Adrenal gland (tissue), 12 donors: ENCODE data around the gene PPOX. TPM values are rescaled to one million over a fixed set of nuclear protein-coding genes. Genes with fewer than 3 reads are reported as not detected.

Source experiments
- DNase-seq, 7 donors: peaks; one replicate each; pipeline ENCODE4 v3.0.0-alpha.2; 2019 to 2020
- H3K27ac ChIP-seq, 5 donors: fragments of 200-600 bp; sonication (generic) in 4 of 5; 1 replicate in 3 of 5; 2 replicates in 2 of 5; pipeline versions ENCODE4 v1.5.1 to v1.8.0; 2016 to 2020; ENCODE audit warnings: mild to moderate bottlenecking in 1 of 5
- H3K27me3 ChIP-seq: fragments of 200-600 bp; 2 replicates; pipeline ENCODE4 v1.8.0; 2021
- H3K36me3 ChIP-seq, 2 donors: fragments of 200-600 bp; replicated peaks in 1 of 2; 1 replicate in 1 of 2; 2 replicates in 1 of 2; pipeline versions ENCODE4 v1.5.1 to v1.8.0; 2018 to 2022
- H3K4me1 ChIP-seq, 2 donors: fragments of 200-600 bp; replicated peaks in 1 of 2; 1 replicate in 1 of 2; 2 replicates in 1 of 2; pipeline versions ENCODE4 v1.5.1 to v1.8.0; 2018 to 2021
- H3K4me3 ChIP-seq, 4 donors: fragments of 200-600 bp; sonication (generic) in 3 of 4; one replicate each; pipeline ENCODE4 v1.5.1; 2016 to 2018
- H3K9me3 ChIP-seq, 3 donors: fragments of 200-600 bp; sonication (generic) in 1 of 3; replicated peaks in 1 of 3; 1 replicate in 2 of 3; 2 replicates in 1 of 3; pipeline versions ENCODE4 v1.5.1 to v1.8.0; 2016 to 2021
- POLR2A ChIP-seq, 2 donors: fragments of 450-650 bp; IDR thresholded peaks; one replicate each; pipeline ENCODE4 v1.6.1; 2017; ENCODE audit warnings: antibody characterized with exemption in 2 of 2, mild to moderate bottlenecking in 2 of 2, moderate library complexity in 1 of 2
- WGBS, 4 donors: extraction: QIAGEN DNeasy Blood & Tissue Kit in 2 of 4; methylation state at CpG; one replicate each; pipeline versions ENCODE4 v1.1.5 to v1.1.7; 2013 to 2017; 5-methylcytosine and 5-hydroxymethylcytosine counted together
- intact Hi-C, 2 donors: fragments of 100-400 bp; cut with DNase I; formaldehyde crosslinking; loops; one replicate each; pipeline versions ENCODE4 v1.14.1 to v1.15.0; 2022 to 2023
- polyA plus RNA-seq, 3 donors: library from polyadenylated mRNA; stranded (reverse); fragments of 200-250 nt in 2 of 3; fragments of 350-450 nt in 1 of 3; fragmentation: Illumina TruSeq in 1 of 3; extraction: RNeasy Lipid Tissue Mini Kit (QIAGEN cat#74804) in 1 of 3; gene quantifications; one replicate each; pipeline ENCODE4 v1.2.3, GENCODE V29; 2013 to 2014
- total RNA-seq, 9 donors: library from RNA; depleted of rRNA in 4 of 9; stranded (reverse); fragments of >200 nt in 4 of 9; fragments of 120-200 nt in 1 of 9; fragmentation: NEBNext Ultra II Directional in 1 of 9; extraction: Animal tissue kit (Norgen Biotek cat#: 25700) in 1 of 9; gene quantifications; one replicate each; pipeline versions ENCODE4 v1.1.0 to v1.2.4, GENCODE V29; 2013 to 2023
- TF ChIP-seq, protein P1 (sequence below), 6 experiments: fragments of 450-650 bp in 4 of 6; fragments of 200-600 bp in 2 of 6; sonication (generic) in 1 of 6; IDR thresholded peaks; 1 replicate in 5 of 6; 2 replicates in 1 of 6; pipeline versions ENCODE4 v1.5.1 to v1.8.0; 2016 to 2021; ENCODE audit warnings: antibody characterized with exemption in 6 of 6, mild to moderate bottlenecking in 2 of 6, moderate library complexity in 1 of 6
- donor health status: healthy with polysubstance abuse.
- donor health status: Bipolar disorder and iron deficiency.
- donor health status: DM: yes; HTN: yes; CAD: no.
- donor health status: DM: no; HTN: no; CAD: no.
- donor health status: DM: no; HTN: no; CAD: no.
- donor health status: DM: yes; HTN: yes; CAD: no.

PPOX gene
- total and polyA plus RNA-seq, 12 donors: 13.2 to 268 (median 39.0) TPM

DNA sequence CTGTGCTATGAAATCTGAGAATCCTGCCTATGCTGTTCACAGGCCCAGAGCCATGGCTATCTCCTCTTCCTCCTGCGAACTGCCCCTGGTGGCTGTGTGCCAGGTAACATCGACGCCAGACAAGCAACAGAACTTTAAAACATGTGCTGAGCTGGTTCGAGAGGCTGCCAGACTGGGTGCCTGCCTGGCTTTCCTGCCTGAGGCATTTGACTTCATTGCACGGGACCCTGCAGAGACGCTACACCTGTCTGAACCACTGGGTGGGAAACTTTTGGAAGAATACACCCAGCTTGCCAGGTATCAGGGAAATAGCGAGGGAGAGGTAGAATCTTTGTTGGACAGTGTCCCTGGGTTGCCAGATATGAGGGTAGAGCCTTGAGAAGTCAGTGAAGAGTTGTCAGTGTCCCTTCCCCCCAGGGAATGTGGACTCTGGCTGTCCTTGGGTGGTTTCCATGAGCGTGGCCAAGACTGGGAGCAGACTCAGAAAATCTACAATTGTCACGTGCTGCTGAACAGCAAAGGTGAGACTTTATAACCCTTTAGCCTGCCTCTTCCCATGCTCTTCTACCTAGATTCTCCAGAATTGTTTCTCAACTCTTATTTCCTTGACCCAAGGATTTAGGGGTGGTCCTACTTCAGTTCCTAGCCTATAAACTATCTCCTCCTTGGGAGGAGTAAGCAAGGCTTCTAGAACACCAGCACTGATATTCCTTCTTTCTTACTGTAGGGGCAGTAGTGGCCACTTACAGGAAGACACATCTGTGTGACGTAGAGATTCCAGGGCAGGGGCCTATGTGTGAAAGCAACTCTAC lies 46.9 kb upstream of the PPOX start:
- DNase-seq: peak; percentile 80 to 92 (median 88)
- intact Hi-C loops: no loop called here
- H3K4me3 ChIP-seq: peak overlapping the region in 1 of 4 donors; percentile 85
- peaks cover 0 to 46% of the 10 kb centered on the region in 2 donors for H3K36me3 ChIP-seq
- TF ChIP-seq, protein P1, sequence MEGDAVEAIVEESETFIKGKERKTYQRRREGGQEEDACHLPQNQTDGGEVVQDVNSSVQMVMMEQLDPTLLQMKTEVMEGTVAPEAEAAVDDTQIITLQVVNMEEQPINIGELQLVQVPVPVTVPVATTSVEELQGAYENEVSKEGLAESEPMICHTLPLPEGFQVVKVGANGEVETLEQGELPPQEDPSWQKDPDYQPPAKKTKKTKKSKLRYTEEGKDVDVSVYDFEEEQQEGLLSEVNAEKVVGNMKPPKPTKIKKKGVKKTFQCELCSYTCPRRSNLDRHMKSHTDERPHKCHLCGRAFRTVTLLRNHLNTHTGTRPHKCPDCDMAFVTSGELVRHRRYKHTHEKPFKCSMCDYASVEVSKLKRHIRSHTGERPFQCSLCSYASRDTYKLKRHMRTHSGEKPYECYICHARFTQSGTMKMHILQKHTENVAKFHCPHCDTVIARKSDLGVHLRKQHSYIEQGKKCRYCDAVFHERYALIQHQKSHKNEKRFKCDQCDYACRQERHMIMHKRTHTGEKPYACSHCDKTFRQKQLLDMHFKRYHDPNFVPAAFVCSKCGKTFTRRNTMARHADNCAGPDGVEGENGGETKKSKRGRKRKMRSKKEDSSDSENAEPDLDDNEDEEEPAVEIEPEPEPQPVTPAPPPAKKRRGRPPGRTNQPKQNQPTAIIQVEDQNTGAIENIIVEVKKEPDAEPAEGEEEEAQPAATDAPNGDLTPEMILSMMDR (IDR thresholded peaks at IDR 0.05): peak in 5 of 6 experiments; percentile 25 to 61 (median 54)
- peak; percentile 9 to 83 for TF ChIP-seq POLR2A (IDR thresholded peaks at IDR 0.05)
- peak overlapping the region; percentile 91 to 100 (median 95) for H3K27ac ChIP-seq
- H3K4me1 ChIP-seq: peaks cover 30 to 57% of the 10 kb centered on the region in 2 donors
- 26 to 29% (median 27%) methylated on average over 10 of the region's 10 CpGs for WGBS, 4 donors
- H3K27me3 ChIP-seq: no peaks in the 10 kb centered on the region
- H3K9me3 ChIP-seq: no peaks in the 10 kb centered on the region

DNA sequence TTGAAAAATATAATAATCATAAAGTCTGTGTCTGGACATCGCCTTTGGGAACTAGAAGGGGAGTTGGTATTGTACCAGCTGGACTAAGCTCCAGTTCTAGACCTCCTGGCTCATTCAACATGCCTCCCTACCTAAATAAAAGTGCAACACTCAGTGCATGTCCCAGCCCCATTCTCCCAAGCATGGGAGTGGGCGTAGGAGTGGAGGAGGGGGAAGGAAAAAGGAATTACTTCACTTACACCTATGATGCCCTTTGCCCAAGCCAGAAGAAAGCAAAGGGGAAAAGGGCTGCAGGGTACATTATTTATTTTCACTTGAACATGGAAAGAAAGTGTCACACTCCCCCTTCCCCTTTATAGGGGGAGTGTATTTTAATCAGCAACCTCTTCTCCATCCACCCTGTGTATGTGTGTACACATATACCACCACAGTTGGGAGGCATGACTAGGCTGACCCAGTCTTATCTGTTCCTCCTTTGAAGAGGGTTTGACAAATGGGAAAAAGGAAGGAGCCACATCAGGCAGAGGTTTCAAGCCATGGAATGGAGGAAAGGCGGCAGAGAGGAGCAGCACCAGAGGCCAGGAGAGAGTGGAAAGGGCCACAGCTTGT lies 45.1 kb upstream of the PPOX start:
- H3K4me1 ChIP-seq: peaks cover 27 to 44% of the 10 kb centered on the region in 2 donors
- WGBS, 4 donors: 85 to 91% (median 88%) methylated on average over 3 of the region's 3 CpGs
- H3K9me3 ChIP-seq: no peaks in the 10 kb centered on the region
- intact Hi-C loops: no loop called here
- peak overlapping the region in 1 of 5 donors; percentile 100 for H3K27ac ChIP-seq
- H3K4me3 ChIP-seq: no peak overlapping the region
- H3K27me3 ChIP-seq: no peaks in the 10 kb centered on the region
- H3K36me3 ChIP-seq: peaks cover 0 to 59% of the 10 kb centered on the region in 2 donors
- no peak for DNase-seq
- no peak for TF ChIP-seq POLR2A (IDR thresholded peaks at IDR 0.05)

DNA sequence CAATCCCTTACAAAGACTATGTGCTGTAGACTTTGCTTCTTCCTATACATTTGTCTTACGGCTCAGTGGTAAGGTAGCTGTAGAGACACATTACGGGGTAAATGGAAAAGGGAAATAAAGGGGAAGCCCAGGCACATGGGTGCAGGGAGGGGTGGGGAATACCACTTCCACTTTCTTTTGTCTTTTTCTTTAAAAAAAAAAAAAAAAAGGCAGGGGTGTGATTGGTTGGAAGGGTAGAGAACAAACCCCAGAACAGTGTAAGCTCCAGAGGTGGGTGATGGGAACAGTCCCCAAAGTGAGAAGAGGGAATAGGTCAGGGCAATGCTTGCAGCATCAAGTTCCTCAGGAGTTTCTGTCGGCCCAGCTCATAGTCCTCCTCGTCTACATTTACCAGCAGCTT lies 44.4 kb upstream of the PPOX start:
- WGBS, 4 donors: 70 to 83% (median 76%) methylated on average over 4 of the region's 4 CpGs
- H3K4me1 ChIP-seq: peaks cover 23 to 38% of the 10 kb centered on the region in 2 donors
- H3K4me3 ChIP-seq: no peak overlapping the region
- TF ChIP-seq, protein P1 (IDR thresholded peaks at IDR 0.05): no peak
- no peak for TF ChIP-seq POLR2A (IDR thresholded peaks at IDR 0.05)
- no peak overlapping the region for H3K27ac ChIP-seq
- peaks cover 0 to 61% of the 10 kb centered on the region in 2 donors for H3K36me3 ChIP-seq
- no peaks in the 10 kb centered on the region for H3K9me3 ChIP-seq
- intact Hi-C loops: no loop called here
- peak in 1 of 7 donors; percentile 22 for DNase-seq
- H3K27me3 ChIP-seq: no peaks in the 10 kb centered on the region

DNA sequence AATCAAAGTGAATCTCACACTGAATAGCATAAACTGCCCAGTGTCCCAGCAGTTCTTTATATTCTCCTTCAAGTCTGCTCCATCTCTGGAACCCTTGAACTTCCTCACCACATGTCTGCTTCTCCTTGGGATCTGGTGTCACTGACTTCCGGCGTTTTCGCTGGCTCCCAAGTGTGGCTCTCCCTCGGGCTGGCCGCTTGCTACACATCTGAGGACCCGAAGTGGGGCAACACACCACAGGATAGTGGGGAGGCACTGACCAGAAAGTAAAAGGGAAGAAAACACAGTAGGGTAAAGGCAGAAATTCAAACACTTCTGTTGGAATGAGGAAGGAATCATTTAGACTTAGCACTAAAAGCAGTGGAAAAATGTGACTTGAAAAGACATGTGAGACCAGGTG lies 43.3 kb upstream of the PPOX start:
- no peak for DNase-seq
- H3K36me3 ChIP-seq: peaks cover 0 to 66% of the 10 kb centered on the region in 2 donors
- 79 to 88% (median 86%) methylated on average over 6 of the region's 6 CpGs for WGBS, 4 donors

More for the DNA sequence above, 43.3 kb upstream of the PPOX start:
- Histone ChIP-seq H3K9me3 (no peaks in the 10 kb centered on the region), H3K4me3 (no peak overlapping the region), H3K4me1 (peaks cover 20 to 42% of the 10 kb centered on the region in 2 donors), H3K27me3 (no peaks in the 10 kb centered on the region), H3K27ac (no peak overlapping the region)
- TF ChIP-seq, protein P1 (IDR thresholded peaks at IDR 0.05): no peak
- TF ChIP-seq POLR2A (IDR thresholded peaks at IDR 0.05): no peak
- intact Hi-C loops: no loop called here
